H1 (cell line): ENCODE results near the gene INPP5A. TPM values are rescaled to one million over a fixed set of nuclear protein-coding genes. Genes with fewer than 3 reads are reported as not detected.

Experiments
- CTCF ChIA-PET: fragments of 300-600 bp; sonication (Branson Sonifier 250); formaldehyde crosslinking; loops from one replicate; lab custom pipeline; 2021; ENCODE audit not compliant: partially characterized antibody; lab: Charles Lee
- POLR2A ChIA-PET: fragments of 300-600 bp; sonication (Branson Sonifier 250); formaldehyde crosslinking; loops from one replicate; lab custom pipeline; 2021; ENCODE audit warnings: inconsistent platforms; ENCODE audit not compliant: partially characterized antibody; lab: Charles Lee
- DNase-seq, 2 experiments: peaks; one replicate each; pipeline versions ENCODE4 v3.0.0 to v3.0.0-alpha.2; 2010 to 2022; ENCODE audit warnings: low spot score in 2 of 2, low read depth in 1 of 2, mixed read lengths in 1 of 2
- FAIRE-seq: peaks from 2 replicates; lab custom pipeline; 2011; peaks lifted over from hg19 to GRCh38; lab: Jason Lieb, UNC
- H2AFZ ChIP-seq: 2 replicates; pipeline ENCODE4 v1.8.1; 2012; ENCODE audit warnings: low read length, inconsistent platforms
- H2AK5ac ChIP-seq: 2 replicates; pipeline ENCODE4 v1.6.1; 2013; ENCODE audit warnings: low read depth, low read length
- H2BK120ac ChIP-seq: replicated peaks from 2 replicates; pipeline ENCODE3; 2013; ENCODE audit warnings: low read depth, low read length, inconsistent platforms
- H2BK12ac ChIP-seq: 2 replicates; pipeline ENCODE4 v1.6.1; 2013; ENCODE audit warnings: low read depth, low read length
- H2BK15ac ChIP-seq: 2 replicates; pipeline ENCODE4 v1.6.1; 2013; ENCODE audit warnings: low read length
- H2BK20ac ChIP-seq: 2 replicates; pipeline ENCODE4 v1.6.1; 2013; ENCODE audit warnings: low read length
- H2BK5ac ChIP-seq: 2 replicates; pipeline ENCODE4 v1.6.1; 2013; ENCODE audit warnings: low read depth, low read length
- H3K14ac ChIP-seq: 2 replicates; pipeline ENCODE4 v1.6.1; 2013; ENCODE audit warnings: inconsistent platforms; ENCODE audit not compliant: insufficient read length
- H3K18ac ChIP-seq: 2 replicates; pipeline ENCODE4 v1.6.1; 2013; ENCODE audit warnings: low read length; ENCODE audit errors: extremely low read depth
- H3K23ac ChIP-seq: 2 replicates; pipeline ENCODE4 v1.6.1; 2013; ENCODE audit warnings: inconsistent platforms; ENCODE audit not compliant: insufficient read length
- H3K23me2 ChIP-seq: 2 replicates; pipeline ENCODE4 v1.6.1; 2013; ENCODE audit warnings: low read depth, low read length
- H3K27ac ChIP-seq: 2 replicates; pipeline ENCODE4 v1.6.1; 2011; ENCODE audit warnings: low read depth, low read length, inconsistent platforms
- H3K27me3 ChIP-seq, 4 experiments: replicated peaks in 1 of 4; 1 replicate in 1 of 4; 2 replicates in 3 of 4; pipeline versions ENCODE4 v1.6.1 to v1.8.1; 2011 to 2013; ENCODE audit warnings: low read length in 3 of 4, mild to moderate bottlenecking in 3 of 4, inconsistent platforms in 2 of 4, mixed read lengths in 2 of 4, moderate library complexity in 1 of 4; ENCODE audit not compliant: control insufficient read depth in 3 of 4, insufficient read depth in 3 of 4; ENCODE audit errors: extremely low read depth in 1 of 4
- H3K36me3 ChIP-seq, 4 experiments: 2 replicates each; pipeline versions ENCODE4 v1.6.1 to v1.8.1; 2011 to 2013; ENCODE audit warnings: mild to moderate bottlenecking in 4 of 4, low read length in 3 of 4, moderate library complexity in 2 of 4, control low read depth in 1 of 4, inconsistent platforms in 1 of 4; ENCODE audit not compliant: insufficient read depth in 4 of 4, control insufficient read depth in 2 of 4
- H3K4ac ChIP-seq: replicated peaks from 2 replicates; pipeline ENCODE3; 2013; ENCODE audit warnings: low read length, low read depth, mixed read lengths, inconsistent platforms; ENCODE audit not compliant: insufficient read length
- H3K4me1 ChIP-seq, 4 experiments: replicated peaks in 1 of 4; 1 replicate in 1 of 4; 2 replicates in 3 of 4; pipeline versions ENCODE4 v1.6.1 to v1.8.1; 2011 to 2013; ENCODE audit warnings: low read length in 3 of 4, inconsistent platforms in 2 of 4, mixed read lengths in 1 of 4; ENCODE audit not compliant: insufficient read depth in 4 of 4, control insufficient read depth in 3 of 4
- H3K4me2 ChIP-seq, 2 experiments: 2 replicates each; pipeline versions ENCODE4 v1.6.1 to v1.8.1; 2011 to 2013; ENCODE audit warnings: low read depth in 2 of 2, low read length in 2 of 2, control low read depth in 1 of 2, inconsistent platforms in 1 of 2, mild to moderate bottlenecking in 1 of 2; ENCODE audit not compliant: insufficient read depth in 1 of 2
- H3K4me3 ChIP-seq, 4 experiments: fragments of 200-600, 300-600 bp in 1 of 4; sonication (generic), shearing (Covaris generic), sonication (Bioruptor Twin) in 1 of 4; 2 replicates each; pipeline versions ENCODE4 v1.5.1 to v1.8.1; 2011 to 2016; ENCODE audit warnings: low read length in 4 of 4, low read depth in 3 of 4, control low read depth in 2 of 4, inconsistent platforms in 2 of 4, mild to moderate bottlenecking in 2 of 4, mixed read lengths in 1 of 4, moderate library complexity in 1 of 4; ENCODE audit not compliant: insufficient read depth in 2 of 4; ENCODE audit errors: extremely low read depth in 1 of 4
- H3K56ac ChIP-seq: replicated peaks from 2 replicates; pipeline ENCODE3; 2013; ENCODE audit warnings: low read depth, mild to moderate bottlenecking, mixed read lengths, low read length, inconsistent platforms; ENCODE audit not compliant: insufficient read length
- H3K79me1 ChIP-seq: 2 replicates; pipeline ENCODE4 v1.6.1; 2013; ENCODE audit warnings: low read depth, low read length, control low read depth
- H3K79me2 ChIP-seq, 2 experiments: 2 replicates each; pipeline versions ENCODE4 v1.6.1 to v1.8.1; 2012 to 2013; ENCODE audit warnings: low read length in 2 of 2, mild to moderate bottlenecking in 2 of 2, inconsistent platforms in 1 of 2; ENCODE audit not compliant: insufficient read depth in 2 of 2, control insufficient read depth in 1 of 2
- H3K9ac ChIP-seq, 4 experiments: replicated peaks in 1 of 4; 1 replicate in 1 of 4; 2 replicates in 3 of 4; pipeline versions ENCODE4 v1.6.1 to v1.8.1; 2011 to 2013; ENCODE audit warnings: low read depth in 3 of 4, low read length in 3 of 4, control low read depth in 2 of 4, mild to moderate bottlenecking in 2 of 4, moderate library complexity in 2 of 4, inconsistent platforms in 1 of 4; ENCODE audit errors: extremely low read depth in 1 of 4
- H3K9me3 ChIP-seq, 2 experiments: 2 replicates each; pipeline versions ENCODE4 v1.6.1 to v1.8.1; 2012 to 2013; ENCODE audit warnings: mild to moderate bottlenecking in 2 of 2, moderate library complexity in 2 of 2, control low read depth in 1 of 2, inconsistent platforms in 1 of 2, low read depth in 1 of 2, low read length in 1 of 2, mixed read lengths in 1 of 2; ENCODE audit not compliant: insufficient read depth in 2 of 2
- H4K20me1 ChIP-seq, 2 experiments: replicated peaks in 1 of 2; 2 replicates each; pipeline versions ENCODE3 to v1.8.1; 2011 to 2013; ENCODE audit warnings: inconsistent platforms in 2 of 2, low read length in 2 of 2, mild to moderate bottlenecking in 1 of 2; ENCODE audit not compliant: insufficient read depth in 2 of 2, control insufficient read depth in 1 of 2
- H4K5ac ChIP-seq: 2 replicates; pipeline ENCODE4 v1.6.1; 2013; ENCODE audit warnings: low read length, low read depth, mixed read lengths, inconsistent platforms; ENCODE audit not compliant: insufficient read length
- H4K8ac ChIP-seq: 2 replicates; pipeline ENCODE4 v1.8.0; 2013; ENCODE audit warnings: mild to moderate bottlenecking, moderate library complexity, low read length, inconsistent platforms; ENCODE audit not compliant: insufficient read depth; ENCODE audit errors: extremely low read depth
- H4K91ac ChIP-seq: replicated peaks from 2 replicates; pipeline ENCODE3; 2013; ENCODE audit warnings: low read length, mixed read lengths, inconsistent platforms; ENCODE audit not compliant: insufficient read length
- BACH1 ChIP-seq: IDR thresholded peaks from 2 replicates; pipeline ENCODE4 v1.6.1; 2012; ENCODE audit warnings: low read length, improper control_type of control experiment
- EGR1 ChIP-seq: IDR thresholded peaks from 2 replicates; pipeline ENCODE4 v1.6.1; 2011; ENCODE audit warnings: low read depth, low read length, borderline replicate concordance
- GABPA ChIP-seq: IDR thresholded peaks from 2 replicates; pipeline ENCODE4 v1.6.1; 2011; ENCODE audit warnings: mild to moderate bottlenecking, low read length, moderate library complexity, borderline replicate concordance; ENCODE audit not compliant: insufficient read depth
- GTF2F1 ChIP-seq: IDR thresholded peaks from 2 replicates; pipeline ENCODE4 v1.6.1; 2012; ENCODE audit warnings: low read depth, low read length, improper control_type of control experiment, borderline replicate concordance
- HDAC2 ChIP-seq, 2 experiments: fragments of 300-600 bp in 1 of 2; sonication (generic) in 1 of 2; IDR thresholded peaks; 2 replicates each; pipeline ENCODE4 v1.6.1; 2011 to 2012; ENCODE audit warnings: low read depth in 2 of 2, low read length in 2 of 2, mild to moderate bottlenecking in 2 of 2, moderate library complexity in 2 of 2, borderline replicate concordance in 1 of 2, inconsistent platforms in 1 of 2
- HDAC6 ChIP-seq: IDR thresholded peaks from one replicate; pipeline ENCODE4 v1.7.1; 2012; ENCODE audit warnings: low read depth, mild to moderate bottlenecking, inconsistent platforms, low read length, moderate library complexity
- JUN ChIP-seq: IDR thresholded peaks from 2 replicates; pipeline ENCODE4 v1.6.1; 2011; ENCODE audit warnings: low read depth, mild to moderate bottlenecking, improper control_type of control experiment, low read length
- KDM4A ChIP-seq: IDR thresholded peaks from one replicate; pipeline ENCODE4 v1.7.1; 2012; ENCODE audit warnings: low read depth, mild to moderate bottlenecking, moderate library complexity, low read length, inconsistent platforms; ENCODE audit not compliant: severe bottlenecking
- POLR2A ChIP-seq, 2 experiments: IDR thresholded peaks; 1 replicate in 1 of 2; 2 replicates in 1 of 2; pipeline ENCODE4 v1.6.1; 2011; ENCODE audit warnings: low read depth in 2 of 2, low read length in 2 of 2, mild to moderate bottlenecking in 2 of 2; ENCODE audit errors: control extremely low read depth in 1 of 2
- POU5F1 ChIP-seq: IDR thresholded peaks from 2 replicates; pipeline ENCODE4 v1.6.1; 2011; ENCODE audit warnings: low read depth, mild to moderate bottlenecking, low read length, moderate library complexity
- RNF2 ChIP-seq: fragments of 200-900, 300-1000 bp; sonication (generic); IDR thresholded peaks from 2 replicates; pipeline ENCODE4 v1.7.1; 2016; ENCODE audit warnings: borderline replicate concordance, low read depth, mild to moderate bottlenecking, antibody characterized with exemption, low read length; ENCODE audit not compliant: poor library complexity, severe bottlenecking; ENCODE audit errors: missing control alignments
- TAF1 ChIP-seq: IDR thresholded peaks from 2 replicates; pipeline ENCODE4 v1.6.1; 2011; ENCODE audit warnings: mild to moderate bottlenecking, low read depth, low read length
- WGBS, 2 experiments: shearing (Covaris generic) in 1 of 2; methylation state at CpG; one replicate each; pipeline versions ENCODE4 v1.1.6 to v1.1.7; 2013 to 2015; ENCODE audit warnings: low lambda C conversion rate in 2 of 2, mixed read lengths in 2 of 2, inconsistent platforms in 1 of 2, low coverage in 1 of 2, missing lambda C conversion rate in 1 of 2; ENCODE audit not compliant: insufficient replicate concordance in 2 of 2, insufficient coverage in 1 of 2, insufficient read length in 1 of 2; ENCODE audit errors: extremely low coverage in 1 of 2, missing lambda C conversion rate in 1 of 2; 5-methylcytosine and 5-hydroxymethylcytosine counted together
- polyA plus RNA-seq, 7 experiments: library from polyadenylated mRNA; depleted of rRNA in 3 of 7; stranded (reverse) in 5 of 7; unstranded in 2 of 7; fragments of >200 nt in 5 of 7; fragments of 200-250 nt in 2 of 7; gene quantifications; 1 replicate in 5 of 7; 2 replicates in 1 of 7; 4 replicates in 1 of 7; pipeline versions ENCODE4 v1.2.1 to v1.2.3, GENCODE V29; 2011 to 2013; ENCODE audit warnings: missing spikeins in 2 of 7, mixed read lengths in 2 of 7
- total RNA-seq: library from RNA; stranded (reverse); fragmentation: NEBNext Ultra II Directional; extraction: Animal tissue kit (Norgen Biotek cat#: 25700); gene quantifications from 2 replicates; pipeline ENCODE4 v1.2.1, GENCODE V29; 2021

The INPP5A gene
- total and polyA plus RNA-seq, 2 of the 8 experiments (the other 6 are each of a cell fraction or from before 2014, with no cell fraction given), result 19.7 to 27.5 TPM

- Histone ChIP-seq H3K4me2 (no peak overlapping the region), H3K27ac (no peak overlapping the region), H2BK5ac (no peak overlapping the region), H2AFZ (no peak overlapping the region), H4K91ac (no peak overlapping the region), H3K18ac (no peak overlapping the region), H4K20me1 (peaks cover 0 to 2% of the 10 kb centered on the region in 2 experiments), H2AK5ac (no peak overlapping the region), H3K4me1 (no peaks in the 10 kb centered on the region; a peak in 1 of 7 replicates), H2BK20ac (no peak overlapping the region), H3K4me3 (no peak overlapping the region), H3K14ac (no peak overlapping the region), H3K79me2 (no peaks in the 10 kb centered on the region), H4K5ac (no peak overlapping the region), H4K8ac (no peak overlapping the region), H3K23ac (no peak overlapping the region), H3K23me2 (peaks cover 2% of the 10 kb centered on the region; the same call in 1 of the 2 replicates), H3K56ac (no peak overlapping the region), H3K4ac (no peak overlapping the region), H3K36me3 (no peaks in the 10 kb centered on the region), H2BK12ac (no peak overlapping the region), H3K9me3 (peaks cover 7 to 21% of the 10 kb centered on the region in 2 experiments), H3K9ac (no peak overlapping the region), H3K27me3 (no peaks in the 10 kb centered on the region), H3K79me1 (no peaks in the 10 kb centered on the region; the same call in none of the 2 replicates), H2BK120ac (no peak overlapping the region), H2BK15ac (no peak overlapping the region)
- 94% methylated on average over 11 of the region's 11 CpGs; no CpG with 5 or more reads in 1 of the 2 experiments for WGBS, 2 experiments
- TF ChIP-seq POU5F1 (no peak), HDAC2 (IDR thresholded peaks at IDR 0.05; ENCODE audit: borderline replicate concordance in 1 of 2, low read depth in 2 of 2, low read length in 2 of 2) (no peak), GABPA (no peak), KDM4A (no peak), GTF2F1 (no peak), HDAC6 (no peak), TAF1 (no peak), POLR2A (IDR thresholded peaks at IDR 0.05; ENCODE audit: control extremely low read depth in 1 of 2, low read depth in 2 of 2, low read length in 2 of 2) (no peak), RNF2 (no peak), BACH1 (no peak), JUN (no peak), EGR1 (no peak)
- POLR2A ChIA-PET, result no interaction called here
- CTCF ChIA-PET, result no interaction called here
- DNase-seq (no peak), FAIRE-seq (no peak)
Observed at GRCh38 chr10:132706701-132707100, 169.1 kb downstream of the INPP5A start.
